ENCODE results near the gene GHRHR. TPM values are rescaled to one million over a fixed set of nuclear protein-coding genes. Genes with fewer than 3 reads are reported as not detected.

GHRHR gene
- not detected for total RNA-seq

DNA sequence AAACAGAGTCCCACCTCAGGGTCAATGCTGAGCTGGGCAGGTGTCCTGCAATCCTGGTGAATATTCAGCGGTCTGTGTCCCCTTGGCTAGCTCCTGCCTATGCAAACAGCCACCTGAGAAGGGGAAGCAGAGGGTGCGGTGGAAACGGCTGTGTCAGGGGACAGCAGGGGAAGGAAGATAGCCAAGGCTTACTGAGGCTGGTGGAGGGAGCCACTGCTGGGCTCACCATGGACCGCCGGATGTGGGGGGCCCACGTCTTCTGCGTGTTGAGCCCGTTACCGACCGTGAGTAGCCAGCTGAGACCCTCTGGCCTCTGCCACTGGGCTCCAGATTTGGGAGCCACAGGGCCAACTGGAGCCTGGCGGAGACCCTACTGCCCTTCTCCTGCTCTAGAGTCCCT, at the start of gene GHRHR:
Gene GHRHR, plus strand, starts transcription at position 112 of the 400 bp plus-strand sequence. Its CDS starts 116 bp downstream, at position 228.
- no peak within 1 kb of the TSS for H3K27ac Mint-ChIP-seq
- H3K36me3 Mint-ChIP-seq (ENCODE audit: low read depth) = no peaks in the 10 kb centered on the region
- no peak for DNase-seq
- H3K27me3 Mint-ChIP-seq = peaks cover 5% of the 10 kb centered on the region
- H3K4me1 Mint-ChIP-seq = no peaks in the 10 kb centered on the region
- ChIA-PET CTCF (no interaction called here), POLR2A (no interaction called here)
- H3K4me3 Mint-ChIP-seq = no peak within 1 kb of the TSS
- H3K9me3 Mint-ChIP-seq = no peaks in the 10 kb centered on the region

DNA sequence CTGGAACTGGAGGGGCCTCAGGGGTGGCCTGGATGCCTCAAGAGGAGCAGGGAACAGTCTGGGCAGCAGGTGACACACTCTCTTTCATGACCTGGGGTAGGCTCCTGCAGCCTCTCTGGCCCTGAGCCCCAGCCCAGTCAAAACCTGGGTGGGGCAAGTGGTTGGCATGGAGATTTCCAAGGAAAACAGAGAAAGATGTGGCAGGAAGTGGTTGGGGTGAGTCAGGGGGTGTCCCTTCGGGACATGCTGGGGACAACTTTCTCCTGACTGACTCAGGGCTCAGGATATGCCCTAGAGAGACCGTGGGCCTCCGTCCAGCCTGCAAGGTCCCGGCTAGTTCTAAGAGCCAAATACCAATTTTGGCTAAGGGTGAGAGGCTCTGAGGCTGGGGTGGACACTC, 49.2 kb upstream of the GHRHR start:
- ChIA-PET POLR2A (no interaction called here), CTCF (no interaction called here)
- H3K36me3 Mint-ChIP-seq (ENCODE audit: low read depth) = no peaks in the 10 kb centered on the region
- no peaks in the 10 kb centered on the region for H3K9me3 Mint-ChIP-seq
- peaks cover 2% of the 10 kb centered on the region for H3K4me1 Mint-ChIP-seq
- H3K27ac Mint-ChIP-seq = no peak overlapping the region
- H3K4me3 Mint-ChIP-seq = no peak overlapping the region
- H3K27me3 Mint-ChIP-seq = peaks cover 2% of the 10 kb centered on the region
- DNase-seq = no peak

DNA sequence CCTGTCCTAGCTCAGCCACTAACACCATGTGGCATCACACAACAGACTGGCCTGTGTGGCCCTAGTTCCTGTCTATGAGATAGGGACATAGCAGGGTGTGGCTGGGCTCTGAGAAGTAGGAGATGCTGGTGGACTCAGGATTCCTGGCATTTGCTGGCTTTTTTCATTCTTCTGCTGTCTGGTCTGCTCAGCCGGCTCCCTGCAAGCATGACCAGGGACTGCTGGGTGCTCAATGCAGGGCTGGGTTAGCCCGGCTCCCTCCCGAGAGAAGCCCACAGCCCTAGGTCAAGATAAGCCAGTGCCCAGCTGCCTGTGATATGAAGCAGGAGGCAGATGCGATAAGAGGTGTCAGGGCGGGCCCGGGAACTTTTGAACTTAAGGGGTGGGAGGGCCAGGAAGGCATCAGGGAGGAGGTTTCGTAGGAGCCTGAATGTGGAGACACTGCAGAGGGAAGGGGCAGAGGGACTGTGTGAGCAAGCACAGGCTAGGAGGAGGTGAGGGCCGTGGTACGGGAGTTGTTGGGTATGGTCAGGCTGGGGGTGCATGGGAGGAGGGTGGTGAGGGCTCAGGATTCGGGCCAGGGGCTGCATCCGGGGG, 48.6 kb upstream of the GHRHR start:
- Mint-ChIP-seq H3K9me3 (no peaks in the 10 kb centered on the region), H3K4me3 (no peak overlapping the region), H3K27ac (no peak overlapping the region), H3K4me1 (peaks cover 2% of the 10 kb centered on the region), H3K27me3 (peaks cover 2% of the 10 kb centered on the region), H3K36me3 (ENCODE audit: low read depth) (no peaks in the 10 kb centered on the region)
- no peak for DNase-seq
- CTCF ChIA-PET = no interaction called here
- POLR2A ChIA-PET = no interaction called here

DNA sequence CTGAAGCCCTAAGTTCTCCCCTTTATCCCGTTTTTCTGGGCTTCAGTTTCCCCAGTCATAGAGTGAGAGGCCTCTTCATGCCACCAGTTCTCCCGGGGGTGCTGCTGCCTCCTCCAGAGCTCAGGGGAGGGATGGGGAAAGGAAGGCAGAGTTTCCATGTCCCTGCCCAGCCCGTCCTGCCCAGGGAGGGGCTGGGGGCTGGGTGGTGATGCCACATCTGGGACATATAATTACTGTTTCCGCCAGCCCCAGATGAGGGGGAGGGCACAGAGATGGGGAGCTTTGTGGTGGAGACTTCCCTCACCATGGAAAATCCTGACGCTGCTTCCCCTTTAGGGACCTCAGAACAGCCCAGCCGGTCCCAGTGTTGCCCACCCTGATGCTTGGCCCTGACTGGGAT, 48.0 kb upstream of the GHRHR start:
- H3K4me3 Mint-ChIP-seq = no peak overlapping the region
- POLR2A ChIA-PET = no interaction called here
- H3K9me3 Mint-ChIP-seq = no peaks in the 10 kb centered on the region
- H3K27me3 Mint-ChIP-seq = peaks cover 2% of the 10 kb centered on the region
- H3K4me1 Mint-ChIP-seq = peaks cover 2% of the 10 kb centered on the region
- no peak for DNase-seq
- CTCF ChIA-PET = no interaction called here
- no peaks in the 10 kb centered on the region for H3K36me3 Mint-ChIP-seq (ENCODE audit: low read depth)
- no peak overlapping the region for H3K27ac Mint-ChIP-seq

DNA sequence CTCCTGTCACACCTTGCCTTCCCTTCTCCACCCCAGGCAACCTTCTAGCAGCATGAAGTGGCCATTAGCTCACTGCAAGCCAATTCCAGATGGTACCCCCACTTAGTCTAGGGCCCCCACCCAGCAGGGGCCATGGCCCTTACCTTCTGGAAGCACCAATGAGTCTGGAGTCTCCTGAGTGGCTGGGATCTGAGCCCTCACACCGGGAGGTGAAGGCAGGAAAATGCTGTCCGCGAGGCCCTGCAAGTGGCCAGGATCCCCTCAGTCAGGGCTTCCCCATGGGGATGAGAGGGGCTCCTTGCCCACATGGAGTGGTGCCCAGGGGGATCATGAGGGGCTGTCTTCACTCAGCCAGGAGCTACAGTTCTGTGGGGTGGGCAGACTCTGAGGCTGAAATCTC, 47.5 kb upstream of the GHRHR start:
- H3K27me3 Mint-ChIP-seq = peaks cover 2% of the 10 kb centered on the region
- H3K9me3 Mint-ChIP-seq = no peaks in the 10 kb centered on the region
- no peak overlapping the region for H3K27ac Mint-ChIP-seq
- H3K4me1 Mint-ChIP-seq = peaks cover 2% of the 10 kb centered on the region
- no peak for DNase-seq
- H3K36me3 Mint-ChIP-seq (ENCODE audit: low read depth) = no peaks in the 10 kb centered on the region
- CTCF ChIA-PET = no interaction called here
- POLR2A ChIA-PET = no interaction called here
- H3K4me3 Mint-ChIP-seq = no peak overlapping the region

DNA sequence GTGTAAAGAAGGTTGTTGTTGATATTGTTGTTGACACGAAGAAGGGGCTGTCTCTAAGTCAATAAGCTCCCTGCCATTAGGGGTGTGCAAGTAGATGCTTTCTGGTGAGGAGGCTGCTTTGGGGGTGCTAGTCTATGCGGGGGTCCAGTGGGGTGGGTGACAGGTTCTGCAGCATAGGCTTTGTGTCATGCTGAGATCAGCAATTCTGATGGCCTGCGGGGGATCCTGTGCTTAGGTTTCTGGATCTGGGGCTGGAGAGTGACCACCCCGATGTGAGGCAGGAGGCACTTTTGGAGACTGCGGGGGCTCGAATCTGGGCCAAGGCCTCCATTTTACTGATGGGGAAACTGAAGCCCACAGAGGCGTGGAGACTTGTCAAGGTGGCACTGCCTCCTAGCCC, 47.0 kb upstream of the GHRHR start:
- no peak overlapping the region for H3K27ac Mint-ChIP-seq
- CTCF ChIA-PET = interaction anchor here (0.9 kb wide), 1 partner anchor 22 kb away, joined by 3 read pairs; no protein-coding TSS in a partner anchor
- POLR2A ChIA-PET = no interaction called here
- no peaks in the 10 kb centered on the region for H3K9me3 Mint-ChIP-seq
- peaks cover 2% of the 10 kb centered on the region for H3K4me1 Mint-ChIP-seq
- DNase-seq = no peak
- H3K4me3 Mint-ChIP-seq = no peak overlapping the region
- H3K27me3 Mint-ChIP-seq = peaks cover 2% of the 10 kb centered on the region
- no peaks in the 10 kb centered on the region for H3K36me3 Mint-ChIP-seq (ENCODE audit: low read depth)

DNA sequence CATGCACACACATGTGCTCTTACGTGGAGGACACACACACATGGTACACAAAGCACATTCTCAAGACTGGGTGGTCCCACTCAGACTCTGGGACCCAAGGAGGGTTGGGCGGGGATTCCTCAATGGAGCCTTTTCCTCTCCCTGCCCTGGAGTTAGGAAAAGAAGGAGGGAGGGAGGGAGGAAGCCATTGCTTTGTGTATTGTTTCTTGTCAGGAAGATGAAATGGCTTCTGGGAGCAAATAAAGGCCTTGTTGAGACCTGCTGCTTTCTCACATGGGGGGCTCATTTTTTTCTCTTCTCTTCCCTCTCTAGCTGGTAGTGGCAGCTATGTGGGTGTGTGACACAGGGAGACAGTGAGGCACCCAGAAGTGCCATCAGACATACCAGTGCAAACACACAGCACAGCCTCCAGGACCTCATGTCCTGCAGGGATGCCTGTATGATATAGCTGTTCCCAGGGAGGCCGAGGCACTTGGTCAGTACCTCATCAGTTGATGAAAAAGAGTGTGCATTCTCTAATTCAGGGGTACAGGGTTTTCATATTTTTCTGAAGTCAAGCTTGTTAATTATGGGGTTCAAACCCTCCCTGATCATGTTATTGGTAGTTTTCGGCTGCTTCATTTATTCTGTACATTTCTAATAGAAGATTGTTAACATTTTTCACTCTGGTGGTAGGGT, 46.4 kb upstream of the GHRHR start:
- no peaks in the 10 kb centered on the region for H3K36me3 Mint-ChIP-seq (ENCODE audit: low read depth)

DNA sequence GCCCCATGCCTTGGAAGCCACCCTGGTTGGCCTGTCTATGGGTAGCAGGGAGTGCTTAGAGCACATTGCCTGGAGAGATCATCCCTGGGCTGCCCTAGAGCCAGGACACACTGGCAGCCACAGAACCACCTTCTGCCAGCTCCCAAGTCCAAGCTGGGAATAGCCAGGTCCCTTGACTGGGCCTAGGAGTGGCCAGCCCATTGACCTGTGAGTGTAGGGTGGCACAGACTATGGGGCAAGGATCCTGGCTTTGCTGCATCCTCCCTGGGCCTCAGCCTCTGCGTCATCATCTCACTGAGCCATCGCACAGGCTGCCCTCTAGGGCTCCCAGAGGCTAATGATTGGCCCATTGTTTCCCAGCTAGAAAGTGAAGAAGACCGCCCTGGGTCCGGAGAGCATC, 45.1 kb upstream of the GHRHR start:
- H3K4me3 Mint-ChIP-seq = no peak overlapping the region
- H3K27me3 Mint-ChIP-seq = no peaks in the 10 kb centered on the region
- H3K36me3 Mint-ChIP-seq (ENCODE audit: low read depth) = no peaks in the 10 kb centered on the region
- ChIA-PET CTCF (no interaction called here), POLR2A (no interaction called here)
- H3K27ac Mint-ChIP-seq = no peak overlapping the region
- no peak for DNase-seq
- peaks cover 2% of the 10 kb centered on the region for H3K4me1 Mint-ChIP-seq
- no peaks in the 10 kb centered on the region for H3K9me3 Mint-ChIP-seq

More for the DNA sequence above, 46.4 kb upstream of the GHRHR start:
- CTCF ChIA-PET = interaction anchor here (0.9 kb wide), 1 partner anchor 21 kb away, joined by 3 read pairs; no protein-coding TSS in a partner anchor
- Mint-ChIP-seq H3K4me3 (no peak overlapping the region), H3K27me3 (peaks cover 2% of the 10 kb centered on the region), H3K9me3 (no peaks in the 10 kb centered on the region), H3K27ac (no peak overlapping the region), H3K4me1 (peaks cover 2% of the 10 kb centered on the region)
- POLR2A ChIA-PET = no interaction called here
- DNase-seq = no peak

DNA sequence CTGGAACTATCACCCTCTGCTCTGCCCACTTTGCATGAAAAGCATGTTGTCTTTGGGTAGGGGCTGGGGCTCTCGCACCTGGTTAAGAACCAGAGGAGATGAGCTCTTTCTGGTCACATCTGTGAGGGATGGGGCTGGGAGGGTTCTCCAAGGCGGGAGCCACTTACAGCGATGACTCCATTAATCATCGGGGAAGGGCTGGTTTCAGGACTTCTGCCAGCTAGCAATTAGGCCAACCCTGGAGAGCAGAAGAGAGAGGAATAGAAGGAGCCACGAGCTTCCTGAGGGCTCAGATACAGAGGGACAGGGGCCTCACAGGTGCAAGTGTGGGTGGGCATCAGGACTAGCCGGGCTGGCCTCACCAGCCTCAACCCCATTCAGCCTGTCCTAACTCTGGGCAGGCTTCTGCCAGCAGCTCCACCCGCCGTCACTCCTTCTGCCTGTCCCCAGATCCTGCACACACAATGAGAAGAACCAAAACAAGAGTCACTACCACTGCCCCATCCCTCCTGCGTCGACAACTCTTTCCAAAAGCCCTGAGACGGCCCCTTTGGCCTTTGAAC, 43.7 kb upstream of the GHRHR start:
- no peak overlapping the region for H3K4me3 Mint-ChIP-seq
- no peaks in the 10 kb centered on the region for H3K36me3 Mint-ChIP-seq (ENCODE audit: low read depth)
- H3K9me3 Mint-ChIP-seq = no peaks in the 10 kb centered on the region
- no peak for DNase-seq
- no peaks in the 10 kb centered on the region for H3K27me3 Mint-ChIP-seq
- ChIA-PET CTCF (no interaction called here), POLR2A (no interaction called here)
- no peak overlapping the region for H3K27ac Mint-ChIP-seq
- H3K4me1 Mint-ChIP-seq = no peaks in the 10 kb centered on the region

DNA sequence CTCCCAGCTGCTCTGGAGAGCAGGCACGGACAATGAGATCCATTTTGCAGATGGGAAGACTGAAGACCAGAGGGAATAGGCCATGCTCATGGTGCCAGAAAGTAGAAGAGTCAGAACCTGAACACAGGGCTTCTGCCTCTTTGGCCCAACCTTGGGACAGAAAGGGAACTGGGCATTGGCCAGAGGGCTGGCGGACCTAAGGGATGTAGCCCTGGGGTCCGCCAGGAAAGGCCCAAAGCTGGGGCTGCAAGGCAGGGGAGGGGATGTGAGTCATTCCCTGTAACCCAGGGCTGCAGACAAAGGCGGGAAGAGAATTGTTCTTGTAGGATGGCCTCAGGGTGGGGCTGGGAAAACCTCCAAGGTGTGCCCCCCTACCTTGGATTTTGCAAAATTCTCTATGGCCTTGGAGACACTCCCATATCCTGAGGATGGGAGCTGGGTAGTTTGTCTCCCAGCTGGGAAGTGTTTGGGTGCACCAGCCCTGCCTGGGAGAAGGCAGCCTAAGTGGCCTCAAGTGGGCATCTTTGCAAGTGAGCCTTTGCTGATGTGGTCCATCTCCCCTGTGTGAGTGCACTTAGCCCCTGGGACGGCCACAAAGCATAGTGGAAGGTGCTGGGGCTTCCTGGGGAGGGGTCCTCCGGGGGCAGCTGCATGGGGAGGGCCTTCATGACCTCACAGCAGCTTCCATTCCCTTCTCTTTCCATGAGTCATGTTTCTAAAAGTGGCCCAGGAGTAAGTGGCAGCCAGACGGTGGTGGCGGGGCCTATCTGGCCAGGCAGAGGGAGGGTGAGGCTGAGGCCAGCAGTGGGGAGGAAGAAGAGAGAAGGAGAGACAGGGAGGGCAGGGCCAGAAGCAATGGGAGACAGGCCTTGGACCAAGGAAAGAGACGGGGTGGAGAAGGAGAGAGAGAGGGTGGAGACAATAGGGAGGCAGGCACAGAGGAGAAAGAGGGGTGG, 42.9 kb upstream of the GHRHR start:
- no peaks in the 10 kb centered on the region for H3K27me3 Mint-ChIP-seq
- POLR2A ChIA-PET = no interaction called here
- H3K4me1 Mint-ChIP-seq = no peaks in the 10 kb centered on the region
- no peak overlapping the region for H3K4me3 Mint-ChIP-seq
- H3K36me3 Mint-ChIP-seq (ENCODE audit: low read depth) = no peaks in the 10 kb centered on the region
- no peaks in the 10 kb centered on the region for H3K9me3 Mint-ChIP-seq
- H3K27ac Mint-ChIP-seq = no peak overlapping the region
- no peak for DNase-seq
- CTCF ChIA-PET = no interaction called here

DNA sequence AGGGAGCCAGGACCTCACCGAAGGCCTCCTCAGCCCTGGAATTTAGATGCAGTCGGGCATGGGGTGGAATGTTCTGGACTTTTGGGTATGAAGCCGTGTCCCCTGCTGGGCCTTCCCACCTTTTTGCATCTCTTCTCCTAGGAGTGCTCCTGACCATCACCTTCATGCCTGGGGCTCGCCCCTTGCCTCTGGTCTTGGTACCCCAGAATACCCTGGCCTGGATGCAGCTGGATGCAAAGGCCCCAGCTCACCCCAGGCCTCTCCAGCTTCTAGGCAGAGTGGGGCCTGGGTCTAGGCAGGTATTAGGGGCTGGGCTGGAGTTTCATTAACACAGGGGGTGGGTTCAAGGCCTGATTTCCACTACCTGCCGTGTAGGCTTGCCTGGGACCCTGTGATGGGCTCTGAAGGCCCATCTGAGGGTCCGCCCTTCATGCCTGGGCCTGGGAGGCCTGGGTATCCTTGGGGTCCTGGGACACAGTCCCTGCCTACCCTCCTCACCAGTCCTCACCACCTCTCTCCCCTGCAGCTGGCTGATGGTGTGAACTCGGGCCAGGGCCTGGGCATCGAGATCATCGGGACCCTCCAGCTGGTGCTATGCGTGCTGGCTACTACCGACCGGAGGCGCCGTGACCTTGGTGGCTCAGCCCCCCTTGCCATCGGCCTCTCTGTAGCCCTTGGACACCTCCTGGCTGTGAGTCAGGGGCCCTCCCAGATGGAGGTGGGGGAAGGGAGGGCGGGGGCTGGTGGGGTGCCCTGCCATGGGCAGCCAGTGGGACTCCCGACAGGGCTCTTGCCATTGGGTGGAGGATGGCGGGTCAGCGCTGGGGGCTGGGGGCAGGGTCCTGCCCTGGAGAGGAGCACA, 42.0 kb upstream of the GHRHR start:
- Mint-ChIP-seq H3K27ac (no peak overlapping the region), H3K9me3 (no peaks in the 10 kb centered on the region), H3K36me3 (ENCODE audit: low read depth) (no peaks in the 10 kb centered on the region), H3K27me3 (no peaks in the 10 kb centered on the region), H3K4me1 (no peaks in the 10 kb centered on the region), H3K4me3 (no peak overlapping the region)
- POLR2A ChIA-PET = no interaction called here
- DNase-seq = no peak
- CTCF ChIA-PET = no interaction called here

DNA sequence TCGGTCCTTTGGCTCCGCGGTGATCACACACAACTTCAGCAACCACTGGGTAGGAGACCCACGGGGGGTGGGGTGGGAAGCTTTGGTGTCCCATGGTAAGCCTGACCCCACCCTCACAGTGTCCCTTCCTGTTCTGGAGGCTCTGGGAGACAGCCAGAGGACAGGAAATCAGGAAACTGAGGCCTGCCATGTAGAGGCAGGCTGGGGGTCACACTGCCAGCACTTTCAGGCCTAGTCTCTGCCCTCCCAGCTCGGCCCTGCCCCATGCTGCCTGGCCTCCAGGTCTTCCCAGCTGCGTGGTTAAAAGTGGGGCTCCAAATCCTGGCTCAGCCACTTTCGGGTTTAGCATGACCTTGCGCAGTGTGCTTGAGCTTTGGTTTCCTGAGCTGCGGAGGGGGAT, 41.2 kb upstream of the GHRHR start:
- H3K9me3 Mint-ChIP-seq = no peaks in the 10 kb centered on the region
- ChIA-PET CTCF (no interaction called here), POLR2A (no interaction called here)
- no peak for DNase-seq
- H3K27me3 Mint-ChIP-seq = no peaks in the 10 kb centered on the region
- no peaks in the 10 kb centered on the region for H3K36me3 Mint-ChIP-seq (ENCODE audit: low read depth)
- H3K4me3 Mint-ChIP-seq = no peak overlapping the region
- no peaks in the 10 kb centered on the region for H3K4me1 Mint-ChIP-seq
- no peak overlapping the region for H3K27ac Mint-ChIP-seq
